ENCODE measurements around the gene SLC5A2.
A peak's percentile ranks its signal among the peaks of the same experiment; 100 is the strongest.

SLC5A2 gene

GRCh38 chr16:31459687-31460581 lies 23.0 kb upstream of the SLC5A2 start:
- DNase-seq (ENCODE audit: low read depth), result peak; percentile 100

GRCh38 chr16:31460582-31461002 lies 22.3 kb upstream of the SLC5A2 start:
- DNase-seq (ENCODE audit: low read depth), result no peak

GRCh38 chr16:31461201-31461920 lies 21.6 kb upstream of the SLC5A2 start:
- DNase-seq (ENCODE audit: low read depth), result no peak

- DNase-seq (ENCODE audit: low read depth), result no peak
Measured at GRCh38 chr16:31461921-31462804, 20.8 kb upstream of the SLC5A2 start.

GRCh38 chr16:31464348-31464769 lies 18.6 kb upstream of the SLC5A2 start:
- no peak for DNase-seq (ENCODE audit: low read depth)

DNA sequence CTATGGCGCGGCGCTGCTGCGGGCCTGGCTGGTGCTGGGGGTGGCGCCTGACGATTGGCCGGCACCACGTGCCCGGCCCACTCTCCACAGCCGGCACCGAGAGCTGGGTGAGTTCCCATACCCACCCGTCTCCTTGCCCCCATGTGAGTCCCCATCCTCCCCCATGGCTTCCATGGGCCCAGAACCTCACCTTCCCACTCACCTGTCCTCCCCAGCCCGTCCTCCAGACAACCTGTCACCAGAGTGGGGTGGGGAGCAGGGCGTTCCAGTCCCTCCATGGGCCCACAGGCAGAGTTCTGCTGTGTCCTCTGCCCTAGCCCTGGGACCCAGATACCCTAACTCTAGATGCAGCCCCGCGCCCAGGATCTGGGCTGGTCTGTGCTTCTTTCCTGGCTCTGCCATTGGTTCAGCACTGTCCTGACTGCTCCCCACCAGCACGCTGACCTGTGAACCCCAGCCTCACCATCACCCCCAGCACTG lies 18.1 kb upstream of the SLC5A2 start:
- no peak for DNase-seq (ENCODE audit: low read depth)

DNA sequence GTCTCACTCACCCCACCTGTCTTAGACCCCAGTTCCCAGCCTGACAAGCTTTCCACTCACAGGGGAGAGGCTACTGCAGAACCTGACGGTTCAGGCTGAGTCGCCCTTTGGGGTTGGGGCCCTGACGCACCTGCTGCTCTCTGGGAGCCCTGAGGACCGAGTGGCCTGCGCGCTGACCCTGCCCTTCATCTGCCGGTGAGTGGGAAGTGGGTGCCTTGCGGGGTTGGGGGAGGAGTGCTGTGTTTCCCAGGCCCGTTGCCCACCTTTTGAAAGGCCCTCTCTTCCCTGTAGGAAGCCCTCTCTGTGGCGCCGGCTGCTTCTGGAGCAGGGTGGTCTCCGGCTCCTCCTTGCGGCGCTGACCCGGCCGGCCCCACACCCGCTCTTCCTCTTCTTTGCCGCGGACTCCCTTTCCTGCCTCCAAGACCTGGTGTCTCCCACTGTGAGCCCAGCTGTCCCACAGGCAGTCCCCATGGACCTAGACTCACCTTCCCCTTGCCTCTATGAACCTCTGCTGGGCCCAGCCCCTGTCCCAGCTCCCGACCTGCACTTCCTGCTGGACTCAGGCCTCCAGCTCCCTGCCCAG lies 17.0 kb upstream of the SLC5A2 start:
- DNase-seq (ENCODE audit: low read depth), result no peak

GRCh38 chr16:31466381-31466841 lies 16.5 kb upstream of the SLC5A2 start:
- no peak for DNase-seq (ENCODE audit: low read depth)

GRCh38 chr16:31467151-31467773 lies 15.7 kb upstream of the SLC5A2 start:
- DNase-seq (ENCODE audit: low read depth), result no peak

DNA sequence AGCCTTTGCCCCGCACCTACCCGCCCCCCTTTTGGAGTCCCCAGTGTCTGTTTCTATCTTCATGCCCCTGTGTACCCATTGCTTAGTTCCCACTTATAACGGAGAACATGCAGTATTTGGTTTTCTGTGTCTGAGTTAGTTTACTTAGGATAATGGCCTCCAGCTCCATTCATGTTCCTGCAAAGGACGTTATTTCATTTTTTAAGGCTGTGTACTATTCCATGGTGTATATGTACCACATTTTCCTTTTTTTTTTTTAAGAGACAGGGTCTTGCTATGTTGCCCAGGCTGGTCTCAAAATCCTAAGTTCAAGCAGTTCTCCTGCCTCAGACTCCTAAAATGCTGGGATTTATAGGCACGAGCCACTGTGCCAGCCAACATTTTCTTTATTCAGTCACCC lies 15.1 kb upstream of the SLC5A2 start:
- no peak for DNase-seq (ENCODE audit: low read depth)

DNA sequence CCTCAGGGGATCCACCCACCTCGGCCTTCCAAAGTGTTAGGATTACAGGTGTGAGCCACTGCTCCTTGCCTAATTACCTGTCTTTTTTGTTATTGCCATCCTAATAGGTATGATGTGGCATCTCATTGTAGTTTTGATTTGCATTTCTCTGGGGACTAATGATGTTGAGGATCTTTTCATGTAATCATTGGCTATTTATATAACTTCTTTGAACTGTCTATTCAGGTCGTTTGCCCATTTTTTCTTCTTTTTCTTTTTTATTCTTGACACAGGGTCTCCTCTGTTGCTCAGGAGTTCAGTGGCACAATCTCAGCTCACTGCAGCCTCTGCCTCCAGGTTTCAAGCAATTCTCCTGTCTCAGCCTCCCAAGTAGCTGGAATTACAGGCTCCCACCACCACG lies 12.3 kb upstream of the SLC5A2 start:
- DNase-seq (ENCODE audit: low read depth), result no peak

DNA sequence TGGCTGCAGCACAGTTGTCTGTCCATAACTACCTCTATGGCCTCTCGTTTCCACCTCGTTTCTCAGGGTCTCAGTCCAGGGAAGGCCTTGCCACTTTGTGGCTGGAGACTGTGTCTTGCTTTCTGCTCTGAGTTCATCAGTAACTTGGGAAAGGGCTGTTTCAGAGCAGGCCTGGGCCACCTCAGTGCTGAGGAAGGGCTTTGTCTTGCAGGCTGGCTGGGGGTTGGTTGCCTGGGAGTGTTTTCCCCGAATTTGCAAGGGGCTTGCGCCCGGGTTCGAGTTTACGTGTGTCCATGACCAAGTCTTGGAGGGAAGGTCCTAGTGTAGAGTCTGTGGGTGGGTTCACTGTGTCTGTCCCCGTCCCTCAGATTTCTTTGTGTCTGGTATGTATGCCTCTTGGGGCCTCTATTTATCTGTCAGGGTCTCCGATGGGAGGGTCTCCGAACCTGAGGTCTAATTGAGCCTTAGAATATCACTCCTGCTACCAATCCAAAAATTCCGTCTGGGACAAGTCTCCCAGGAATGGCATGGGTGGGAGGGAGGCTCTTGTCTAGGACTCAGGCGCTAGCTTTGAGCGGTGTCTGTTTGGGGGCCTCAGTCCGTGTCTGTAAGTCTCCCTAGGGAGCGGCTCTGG lies 11.6 kb upstream of the SLC5A2 start:
- no peak for DNase-seq (ENCODE audit: low read depth)

DNA sequence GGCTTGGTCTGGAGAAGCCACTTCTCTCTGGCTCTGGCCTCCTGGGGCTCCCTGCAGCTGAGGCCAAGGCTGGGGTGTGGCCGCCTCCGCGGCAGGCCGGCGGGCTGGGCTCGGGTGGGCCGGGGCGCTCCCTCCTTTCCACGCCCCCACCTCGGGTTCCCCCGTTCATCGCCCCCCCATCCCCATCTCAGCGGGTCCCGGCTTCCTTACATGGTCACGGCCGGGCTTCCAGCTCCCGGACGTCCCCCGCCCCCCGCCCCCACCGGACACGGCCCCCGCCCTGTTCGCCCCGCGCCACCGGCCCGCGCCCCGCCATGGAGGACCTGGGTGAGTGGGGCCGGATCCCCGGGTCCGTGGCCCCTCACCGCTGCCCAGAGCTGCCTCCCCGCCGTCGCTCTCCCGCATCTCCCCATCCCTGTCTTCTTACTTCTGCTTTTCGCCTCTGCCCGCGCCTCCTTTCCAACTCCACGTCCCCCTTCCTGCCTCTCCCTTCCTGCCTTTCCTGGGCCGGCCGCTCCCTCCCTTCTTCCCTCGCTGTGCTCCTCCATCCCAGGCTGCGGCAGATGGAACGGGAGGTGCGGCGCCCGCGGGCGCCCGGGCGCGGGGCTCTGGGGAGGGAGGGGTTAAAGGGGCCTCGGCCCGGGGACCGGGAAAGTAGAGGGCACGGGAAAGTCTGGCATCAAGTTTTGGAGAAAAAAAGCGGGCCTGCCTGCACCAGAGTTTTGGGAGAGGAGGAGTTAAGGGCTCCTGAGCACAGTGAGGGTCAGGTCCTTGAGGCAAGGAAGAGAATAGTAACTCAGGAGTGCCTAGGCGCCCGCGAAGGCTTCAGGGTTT lies 10.8 kb upstream of the SLC5A2 start, which contains the start of gene TGFB1I1:
TGFB1I1 (plus strand) TSS at position 278 of the 834 bp plus-strand sequence; CDS start at position 315, 37 bp downstream.
- DNase-seq (ENCODE audit: low read depth), result no peak

DNA sequence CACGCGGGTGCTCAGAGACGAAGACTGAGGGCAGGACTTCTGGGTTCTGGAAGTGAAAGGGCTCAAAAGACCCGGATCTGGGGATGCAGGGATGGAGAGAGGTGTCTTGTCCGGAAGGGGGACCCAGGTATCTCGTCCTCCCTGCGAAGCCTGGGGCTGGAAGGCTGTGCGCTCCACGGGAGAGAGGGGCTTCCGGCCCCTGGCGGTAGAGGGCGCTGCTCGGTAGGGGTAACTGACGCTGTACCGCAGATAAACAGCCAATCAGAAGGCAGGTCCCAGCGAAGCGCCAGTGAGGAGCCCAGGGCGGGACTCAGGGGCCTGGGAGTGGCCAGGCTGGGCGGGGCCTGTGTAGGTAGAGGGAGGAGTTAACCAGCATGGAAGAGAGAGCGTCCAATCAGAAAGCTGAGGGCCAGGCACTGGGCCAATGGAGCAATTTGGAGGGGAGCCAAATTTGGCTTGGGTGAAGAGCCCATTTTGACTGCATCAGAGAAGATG lies 10.2 kb upstream of the SLC5A2 start:
- no peak for DNase-seq (ENCODE audit: low read depth)

DNA sequence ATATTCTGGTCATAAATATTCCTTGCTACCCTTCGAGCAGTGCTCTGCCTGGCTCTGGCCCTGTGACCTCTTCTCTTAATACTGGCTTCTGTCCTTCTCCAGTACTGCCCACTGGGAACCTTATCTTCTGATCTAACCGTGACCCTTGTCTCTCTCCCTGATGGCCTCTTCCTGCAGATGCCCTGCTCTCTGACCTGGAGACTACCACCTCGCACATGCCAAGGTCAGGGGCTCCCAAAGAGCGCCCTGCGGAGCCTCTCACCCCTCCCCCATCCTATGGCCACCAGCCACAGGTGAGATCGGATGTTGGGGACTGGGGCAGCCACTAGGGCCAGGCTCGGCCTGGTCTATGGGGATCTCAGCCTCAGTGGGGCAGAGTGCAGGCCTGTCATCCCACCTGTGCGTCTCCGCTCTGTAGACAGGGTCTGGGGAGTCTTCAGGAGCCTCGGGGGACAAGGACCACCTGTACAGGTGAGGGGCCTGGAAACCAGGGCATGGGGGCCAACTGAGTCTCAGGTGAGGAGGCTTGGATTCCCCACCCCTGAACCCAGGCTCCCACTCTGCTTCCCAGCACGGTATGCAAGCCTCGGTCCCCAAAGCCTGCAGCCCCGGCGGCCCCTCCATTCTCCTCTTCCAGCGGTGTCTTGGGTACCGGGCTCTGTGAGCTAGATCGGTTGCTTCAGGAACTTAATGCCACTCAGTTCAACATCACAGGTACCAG lies 9.5 kb upstream of the SLC5A2 start:
- no peak for DNase-seq (ENCODE audit: low read depth)

- DNase-seq (ENCODE audit: low read depth), result no peak
Measured at GRCh38 chr16:31474173-31474714, 8.7 kb upstream of the SLC5A2 start.

- no peak for DNase-seq (ENCODE audit: low read depth)
Measured at GRCh38 chr16:31474773-31475738, 7.9 kb upstream of the SLC5A2 start.
